Measurements from ENCODE around the gene IL6ST.

DNA sequence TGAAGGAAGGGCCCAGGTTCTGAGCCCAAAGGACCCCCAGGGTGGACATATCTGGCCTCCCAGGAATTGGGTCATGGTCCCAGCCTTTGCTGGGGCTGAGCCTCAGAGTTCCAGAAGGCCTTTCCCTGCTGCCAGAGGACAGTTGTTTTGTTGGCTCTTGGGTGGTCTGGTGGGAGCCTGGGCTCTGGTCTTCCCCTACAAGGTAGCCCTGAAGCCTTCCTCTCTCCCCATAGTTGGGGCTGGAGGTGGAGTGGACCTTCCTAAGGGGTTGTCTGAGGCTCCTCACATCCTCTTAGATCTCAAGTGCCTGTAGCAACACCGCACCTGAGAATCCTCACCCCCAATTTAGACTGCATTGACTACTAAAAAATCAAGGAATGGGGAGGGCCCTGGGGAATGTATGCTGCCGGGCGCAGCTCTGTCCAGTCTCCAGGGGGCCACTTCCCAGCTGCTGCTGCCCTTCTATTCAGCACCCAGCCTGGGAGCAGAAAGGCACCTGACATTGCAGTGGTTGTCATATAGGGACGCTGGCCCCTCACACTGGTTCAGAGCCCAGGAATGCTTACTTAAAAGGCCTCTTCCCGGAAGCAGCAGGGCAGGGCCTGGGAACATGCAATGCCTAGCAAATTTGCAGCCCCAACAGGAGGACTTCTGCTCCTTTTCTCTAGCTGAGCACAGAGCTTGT, 77.2 kb downstream of the IL6ST start:
- no peak for TF ChIP-seq POLR2A (IDR thresholded peaks at IDR 0.05; ENCODE audit: low read depth, low read length)
- no peak for TF ChIP-seq TAF1 (IDR thresholded peaks at IDR 0.05; ENCODE audit: low read depth, low read length)
- no peak for TF ChIP-seq POLR2AphosphoS5 (IDR thresholded peaks at IDR 0.05; ENCODE audit: low read depth, low read length)
- TF ChIP-seq POU2F2 (IDR thresholded peaks at IDR 0.05; ENCODE audit: low read depth, low read length) = no peak
- no peak for TF ChIP-seq PAX5 (IDR thresholded peaks at IDR 0.05; ENCODE audit: insufficient read depth, low read length, severe bottlenecking)

Data from GM12891 (cell line).